Measurements from ENCODE around the gene GPR160. TPM values are rescaled to one million over a fixed set of nuclear protein-coding genes. Genes with fewer than 3 reads are reported as not detected.

GPR160 gene
- total and polyA plus RNA-seq, 10 of the 15 experiments (the other 5 are each of a cell fraction or from before 2014, with no cell fraction given), result 1.2 to 57.7 (median 30.9) TPM

DNA sequence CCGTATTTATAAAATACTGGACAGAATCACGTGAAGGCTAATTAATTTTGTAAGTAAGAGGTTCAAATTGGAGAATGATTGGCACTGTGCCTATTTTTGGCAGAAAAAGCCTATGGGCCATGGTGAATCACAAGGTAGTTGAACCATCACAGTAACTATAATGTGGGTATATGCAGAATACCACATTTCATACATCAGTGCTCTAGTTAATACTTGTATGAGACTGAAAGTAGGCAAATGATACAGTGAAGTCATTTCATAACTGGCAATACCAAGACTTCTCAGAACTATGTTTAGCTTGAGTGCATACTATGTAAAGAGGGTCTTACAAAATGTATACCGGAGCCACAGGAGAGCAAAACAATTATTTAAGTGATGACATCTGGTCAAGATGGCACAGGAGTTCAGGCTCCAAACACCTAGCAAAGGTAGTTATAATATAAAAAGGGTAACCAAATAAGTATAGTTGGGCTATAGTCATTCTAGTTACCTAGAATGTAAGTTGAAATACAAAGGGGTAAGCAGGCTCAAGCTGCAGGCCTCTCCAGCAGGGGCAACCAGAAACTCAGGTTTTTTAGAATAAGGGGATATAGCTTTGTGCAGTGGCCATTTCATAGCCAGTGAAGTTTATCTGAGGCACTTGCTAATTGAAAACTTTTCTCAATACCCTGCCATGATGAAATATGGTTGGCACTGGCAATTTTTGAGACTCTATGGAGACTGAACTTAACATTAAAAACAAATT lies 19.1 kb downstream of the GPR160 start (continued):
- TF ChIP-seq IKZF2 (IDR thresholded peaks at IDR 0.05) (0 out of 4 replicates have a peak, but pooled peaks of 1 of the 2 experiments have one; percentile 24), BMI1 (IDR thresholded peaks at IDR 0.05; ENCODE audit: borderline replicate concordance) (no peak), SIX5 (IDR thresholded peaks at IDR 0.05; ENCODE audit: low read depth, low read length, severe bottlenecking) (no peak), EZH2 (IDR thresholded peaks at IDR 0.05; ENCODE audit: borderline replicate concordance, control insufficient read depth, low read depth, low read length) (no peak), CHD1 (IDR thresholded peaks at IDR 0.05; ENCODE audit: low read depth, low read length) (no peak), NR2F1 (conservative IDR thresholded peaks at IDR 0.05) (peak; percentile 93), EGR1 (IDR thresholded peaks at IDR 0.05; ENCODE audit: borderline replicate concordance in 1 of 2, low read depth in 2 of 2, low read length in 2 of 2) (no peak), RFX5 (IDR thresholded peaks at IDR 0.05; ENCODE audit: low read depth, low read length) (no peak), NFIC (IDR thresholded peaks at IDR 0.05; ENCODE audit: low read depth, low read length) (peak; percentile 98), PAX8 (IDR thresholded peaks at IDR 0.05) (no peak), HDAC6 (IDR thresholded peaks at IDR 0.05; ENCODE audit: unreplicated experiment) (no peak), GABPA (IDR thresholded peaks at IDR 0.05; ENCODE audit: low read depth) (peak; percentile 37; the same call in 1 of the 2 replicates), TAF1 (IDR thresholded peaks at IDR 0.05; ENCODE audit: borderline replicate concordance, low read depth, low read length) (peak; percentile 15; the same call in 1 of the 2 replicates), MTA2 (IDR thresholded peaks at IDR 0.05; ENCODE audit: low read depth) (peak; percentile 73; the same call in 1 of the 2 replicates)
- TF ChIP-seq, protein P1, sequence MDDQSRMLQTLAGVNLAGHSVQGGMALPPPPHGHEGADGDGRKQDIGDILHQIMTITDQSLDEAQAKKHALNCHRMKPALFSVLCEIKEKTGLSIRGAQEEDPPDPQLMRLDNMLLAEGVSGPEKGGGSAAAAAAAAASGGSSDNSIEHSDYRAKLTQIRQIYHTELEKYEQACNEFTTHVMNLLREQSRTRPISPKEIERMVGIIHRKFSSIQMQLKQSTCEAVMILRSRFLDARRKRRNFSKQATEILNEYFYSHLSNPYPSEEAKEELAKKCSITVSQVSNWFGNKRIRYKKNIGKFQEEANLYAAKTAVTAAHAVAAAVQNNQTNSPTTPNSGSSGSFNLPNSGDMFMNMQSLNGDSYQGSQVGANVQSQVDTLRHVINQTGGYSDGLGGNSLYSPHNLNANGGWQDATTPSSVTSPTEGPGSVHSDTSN (IDR thresholded peaks at IDR 0.05; ENCODE audit: insufficient replicate concordance, low read depth, low read length), result peak; percentile 11
- TF ChIP-seq, protein P2, sequence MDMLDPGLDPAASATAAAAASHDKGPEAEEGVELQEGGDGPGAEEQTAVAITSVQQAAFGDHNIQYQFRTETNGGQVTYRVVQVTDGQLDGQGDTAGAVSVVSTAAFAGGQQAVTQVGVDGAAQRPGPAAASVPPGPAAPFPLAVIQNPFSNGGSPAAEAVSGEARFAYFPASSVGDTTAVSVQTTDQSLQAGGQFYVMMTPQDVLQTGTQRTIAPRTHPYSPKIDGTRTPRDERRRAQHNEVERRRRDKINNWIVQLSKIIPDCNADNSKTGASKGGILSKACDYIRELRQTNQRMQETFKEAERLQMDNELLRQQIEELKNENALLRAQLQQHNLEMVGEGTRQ (IDR thresholded peaks at IDR 0.05; ENCODE audit: borderline replicate concordance, low read depth, low read length), result no peak
- TF ChIP-seq, protein P3, sequence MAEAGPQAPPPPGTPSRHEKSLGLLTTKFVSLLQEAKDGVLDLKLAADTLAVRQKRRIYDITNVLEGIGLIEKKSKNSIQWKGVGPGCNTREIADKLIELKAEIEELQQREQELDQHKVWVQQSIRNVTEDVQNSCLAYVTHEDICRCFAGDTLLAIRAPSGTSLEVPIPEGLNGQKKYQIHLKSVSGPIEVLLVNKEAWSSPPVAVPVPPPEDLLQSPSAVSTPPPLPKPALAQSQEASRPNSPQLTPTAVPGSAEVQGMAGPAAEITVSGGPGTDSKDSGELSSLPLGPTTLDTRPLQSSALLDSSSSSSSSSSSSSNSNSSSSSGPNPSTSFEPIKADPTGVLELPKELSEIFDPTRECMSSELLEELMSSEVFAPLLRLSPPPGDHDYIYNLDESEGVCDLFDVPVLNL (IDR thresholded peaks at IDR 0.05; ENCODE audit: low read depth, low read length), result no peak
- TF ChIP-seq, protein P4, sequence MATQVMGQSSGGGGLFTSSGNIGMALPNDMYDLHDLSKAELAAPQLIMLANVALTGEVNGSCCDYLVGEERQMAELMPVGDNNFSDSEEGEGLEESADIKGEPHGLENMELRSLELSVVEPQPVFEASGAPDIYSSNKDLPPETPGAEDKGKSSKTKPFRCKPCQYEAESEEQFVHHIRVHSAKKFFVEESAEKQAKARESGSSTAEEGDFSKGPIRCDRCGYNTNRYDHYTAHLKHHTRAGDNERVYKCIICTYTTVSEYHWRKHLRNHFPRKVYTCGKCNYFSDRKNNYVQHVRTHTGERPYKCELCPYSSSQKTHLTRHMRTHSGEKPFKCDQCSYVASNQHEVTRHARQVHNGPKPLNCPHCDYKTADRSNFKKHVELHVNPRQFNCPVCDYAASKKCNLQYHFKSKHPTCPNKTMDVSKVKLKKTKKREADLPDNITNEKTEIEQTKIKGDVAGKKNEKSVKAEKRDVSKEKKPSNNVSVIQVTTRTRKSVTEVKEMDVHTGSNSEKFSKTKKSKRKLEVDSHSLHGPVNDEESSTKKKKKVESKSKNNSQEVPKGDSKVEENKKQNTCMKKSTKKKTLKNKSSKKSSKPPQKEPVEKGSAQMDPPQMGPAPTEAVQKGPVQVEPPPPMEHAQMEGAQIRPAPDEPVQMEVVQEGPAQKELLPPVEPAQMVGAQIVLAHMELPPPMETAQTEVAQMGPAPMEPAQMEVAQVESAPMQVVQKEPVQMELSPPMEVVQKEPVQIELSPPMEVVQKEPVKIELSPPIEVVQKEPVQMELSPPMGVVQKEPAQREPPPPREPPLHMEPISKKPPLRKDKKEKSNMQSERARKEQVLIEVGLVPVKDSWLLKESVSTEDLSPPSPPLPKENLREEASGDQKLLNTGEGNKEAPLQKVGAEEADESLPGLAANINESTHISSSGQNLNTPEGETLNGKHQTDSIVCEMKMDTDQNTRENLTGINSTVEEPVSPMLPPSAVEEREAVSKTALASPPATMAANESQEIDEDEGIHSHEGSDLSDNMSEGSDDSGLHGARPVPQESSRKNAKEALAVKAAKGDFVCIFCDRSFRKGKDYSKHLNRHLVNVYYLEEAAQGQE (IDR thresholded peaks at IDR 0.05; ENCODE audit: low read depth, low read length), result no peak
- TF ChIP-seq, protein P5, sequence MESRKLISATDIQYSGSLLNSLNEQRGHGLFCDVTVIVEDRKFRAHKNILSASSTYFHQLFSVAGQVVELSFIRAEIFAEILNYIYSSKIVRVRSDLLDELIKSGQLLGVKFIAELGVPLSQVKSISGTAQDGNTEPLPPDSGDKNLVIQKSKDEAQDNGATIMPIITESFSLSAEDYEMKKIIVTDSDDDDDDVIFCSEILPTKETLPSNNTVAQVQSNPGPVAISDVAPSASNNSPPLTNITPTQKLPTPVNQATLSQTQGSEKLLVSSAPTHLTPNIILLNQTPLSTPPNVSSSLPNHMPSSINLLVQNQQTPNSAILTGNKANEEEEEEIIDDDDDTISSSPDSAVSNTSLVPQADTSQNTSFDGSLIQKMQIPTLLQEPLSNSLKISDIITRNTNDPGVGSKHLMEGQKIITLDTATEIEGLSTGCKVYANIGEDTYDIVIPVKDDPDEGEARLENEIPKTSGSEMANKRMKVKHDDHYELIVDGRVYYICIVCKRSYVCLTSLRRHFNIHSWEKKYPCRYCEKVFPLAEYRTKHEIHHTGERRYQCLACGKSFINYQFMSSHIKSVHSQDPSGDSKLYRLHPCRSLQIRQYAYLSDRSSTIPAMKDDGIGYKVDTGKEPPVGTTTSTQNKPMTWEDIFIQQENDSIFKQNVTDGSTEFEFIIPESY (IDR thresholded peaks at IDR 0.05), result no peak
